Transverse colon (tissue), 3 donors: ENCODE measurements around the gene RAPGEF5.

Source experiments
- POLR2A ChIP-seq: fragments of 450-650 bp; IDR thresholded peaks from one replicate; pipeline ENCODE4 v1.6.1; 2016; ENCODE audit warnings: antibody characterized with exemption, mild to moderate bottlenecking, moderate library complexity
- TF ChIP-seq, protein P1 (sequence below), 5 experiments: fragments of 200-600 bp in 3 of 5; fragments of 450-650 bp in 2 of 5; sonication (generic) in 3 of 5; IDR thresholded peaks; 1 replicate in 2 of 5; 2 replicates in 3 of 5; pipeline ENCODE4 v1.5.1; 2016 to 2017; ENCODE audit warnings: antibody characterized with exemption in 5 of 5, inconsistent platforms in 3 of 5, mild to moderate bottlenecking in 2 of 5, moderate library complexity in 1 of 5

DNA sequence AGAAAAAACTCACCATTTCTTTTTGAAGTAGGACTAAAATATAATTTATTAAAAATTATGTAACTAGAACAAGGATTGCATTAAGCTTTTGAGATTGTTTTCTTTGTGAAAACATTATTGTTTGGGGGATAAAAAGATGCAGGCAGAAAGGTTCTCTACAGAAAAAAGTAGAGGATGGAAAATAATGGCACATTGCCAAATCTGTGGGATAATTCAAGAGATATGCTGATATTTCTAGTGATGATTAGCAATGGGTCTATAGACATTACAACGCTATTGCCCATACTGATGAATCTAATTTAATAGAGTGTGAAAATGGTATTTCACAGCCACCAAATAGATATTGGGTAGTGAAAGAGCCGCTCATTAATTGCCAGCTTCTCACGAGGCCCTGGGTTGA lies 204.3 kb downstream of the RAPGEF5 start:
- TF ChIP-seq, protein P1, sequence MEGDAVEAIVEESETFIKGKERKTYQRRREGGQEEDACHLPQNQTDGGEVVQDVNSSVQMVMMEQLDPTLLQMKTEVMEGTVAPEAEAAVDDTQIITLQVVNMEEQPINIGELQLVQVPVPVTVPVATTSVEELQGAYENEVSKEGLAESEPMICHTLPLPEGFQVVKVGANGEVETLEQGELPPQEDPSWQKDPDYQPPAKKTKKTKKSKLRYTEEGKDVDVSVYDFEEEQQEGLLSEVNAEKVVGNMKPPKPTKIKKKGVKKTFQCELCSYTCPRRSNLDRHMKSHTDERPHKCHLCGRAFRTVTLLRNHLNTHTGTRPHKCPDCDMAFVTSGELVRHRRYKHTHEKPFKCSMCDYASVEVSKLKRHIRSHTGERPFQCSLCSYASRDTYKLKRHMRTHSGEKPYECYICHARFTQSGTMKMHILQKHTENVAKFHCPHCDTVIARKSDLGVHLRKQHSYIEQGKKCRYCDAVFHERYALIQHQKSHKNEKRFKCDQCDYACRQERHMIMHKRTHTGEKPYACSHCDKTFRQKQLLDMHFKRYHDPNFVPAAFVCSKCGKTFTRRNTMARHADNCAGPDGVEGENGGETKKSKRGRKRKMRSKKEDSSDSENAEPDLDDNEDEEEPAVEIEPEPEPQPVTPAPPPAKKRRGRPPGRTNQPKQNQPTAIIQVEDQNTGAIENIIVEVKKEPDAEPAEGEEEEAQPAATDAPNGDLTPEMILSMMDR (IDR thresholded peaks at IDR 0.05), result no peak
- no peak for TF ChIP-seq POLR2A
